Measurements from ENCODE around the gene FAM76B. TPM values are rescaled to one million over a fixed set of nuclear protein-coding genes. Genes with fewer than 3 reads are reported as not detected.
"Not testable (repeated sequence)": the region's sequence is repeated elsewhere in the genome, so short reads cannot be mapped to it uniquely, and the experiment has no call there.

The FAM76B gene
- total and polyA plus RNA-seq, 12 donors, result 1.4 to 43.4 (median 17.6) TPM

DNA sequence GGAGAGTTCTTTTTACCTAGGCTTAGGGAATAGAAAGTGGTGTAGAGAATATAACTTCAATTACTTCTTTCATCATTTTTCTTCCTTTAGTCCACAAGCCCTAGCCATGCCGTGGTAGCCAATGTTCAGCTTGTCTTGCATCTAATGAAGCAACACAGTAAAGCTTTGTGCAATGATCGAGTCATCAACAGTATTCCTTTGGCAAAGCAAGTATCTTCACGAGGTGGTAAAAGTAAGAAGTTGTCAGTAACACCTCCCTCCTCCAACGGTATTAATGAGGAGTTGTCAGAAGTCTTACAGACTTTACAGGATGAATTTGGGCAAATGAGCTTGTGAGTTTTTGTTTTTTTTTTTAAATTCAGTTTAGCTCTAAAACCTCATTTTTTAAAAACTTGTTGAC, 38.1 kb upstream of the FAM76B start:
- intact Hi-C loops (cut with DNase I), result no loop called here
- WGBS, 4 donors, result 88 to 95% (median 90%) methylated on average over 4 of the region's 4 CpGs
- peaks cover 0 to 10% of the 10 kb centered on the region in 2 donors for H3K36me3 ChIP-seq (replicated peaks in 1 of 2)

GRCh38 chr11:95821640-95822039, 32.1 kb upstream of the FAM76B start:
- Histone ChIP-seq H3K36me3 (replicated peaks in 1 of 2) (peaks cover 0 to 14% of the 10 kb centered on the region in 2 donors), H3K27me3 (no peaks in the 10 kb centered on the region), H3K4me1 (replicated peaks in 1 of 2) (peaks cover 0 to 5% of the 10 kb centered on the region in 2 donors), H3K27ac (no peak overlapping the region), H3K9me3 (replicated peaks in 1 of 3) (no peaks in the 10 kb centered on the region), H3K4me3 (no peak overlapping the region)
- no peak for TF ChIP-seq POLR2A (IDR thresholded peaks at IDR 0.05)
- no peak for TF ChIP-seq CTCF (IDR thresholded peaks at IDR 0.05)
- WGBS, 4 donors, result 49 to 60% (median 53%) methylated on average over 2 of the region's 2 CpGs
- no peak for DNase-seq
- intact Hi-C loops (cut with DNase I), result no loop called here

More for the DNA sequence above, 38.1 kb upstream of the FAM76B start:
- H3K27me3 ChIP-seq, result no peaks in the 10 kb centered on the region
- no peak overlapping the region for H3K27ac ChIP-seq
- DNase-seq, result no peak
- H3K4me1 ChIP-seq (replicated peaks in 1 of 2), result no peaks in the 10 kb centered on the region
- no peak overlapping the region for H3K4me3 ChIP-seq
- TF ChIP-seq POLR2A (IDR thresholded peaks at IDR 0.05) (no peak), CTCF (IDR thresholded peaks at IDR 0.05) (no peak)
- peaks cover 0 to 4% (median 0%) of the 10 kb centered on the region in 3 donors for H3K9me3 ChIP-seq (replicated peaks in 1 of 3)

DNA sequence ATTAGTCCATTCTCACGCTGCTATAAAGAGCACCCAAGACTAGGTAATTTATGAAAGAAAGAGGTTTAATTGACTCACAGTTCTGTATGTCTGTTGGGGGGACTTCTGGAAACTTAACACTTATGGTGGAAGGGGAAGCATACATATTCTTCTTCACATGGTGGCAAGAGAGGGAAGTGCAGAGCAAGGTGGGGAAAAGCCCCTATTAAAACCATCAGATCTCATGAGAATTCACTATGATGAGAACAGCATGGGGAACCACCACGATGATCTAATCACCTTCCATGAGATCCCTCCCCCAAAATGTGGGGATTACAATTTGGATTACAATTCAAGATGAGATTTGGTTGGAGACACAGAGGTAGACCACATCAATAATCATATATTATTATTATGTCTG, 26.5 kb upstream of the FAM76B start:
- peaks cover 0 to 10% of the 10 kb centered on the region in 2 donors for H3K36me3 ChIP-seq (replicated peaks in 1 of 2)
- WGBS, 4 donors, result 90 to 98% (median 96%) methylated on average over 2 of the region's 2 CpGs
- H3K9me3 ChIP-seq (replicated peaks in 1 of 3), result no peaks in the 10 kb centered on the region
- no peak overlapping the region for H3K4me3 ChIP-seq
- intact Hi-C loops (cut with DNase I), result no loop called here
- H3K27ac ChIP-seq, result no peak overlapping the region
- H3K4me1 ChIP-seq (replicated peaks in 1 of 2), result no peaks in the 10 kb centered on the region
- no peak for DNase-seq
- TF ChIP-seq POLR2A (IDR thresholded peaks at IDR 0.05) (no peak), CTCF (IDR thresholded peaks at IDR 0.05) (no peak)
- H3K27me3 ChIP-seq, result no peaks in the 10 kb centered on the region

GRCh38 chr11:95811052-95811451, 21.5 kb upstream of the FAM76B start:
- WGBS, 4 donors, result 95 to 99% (median 97%) methylated on average over 2 to 4 of the region's 4 CpGs
- H3K4me1 ChIP-seq (replicated peaks in 1 of 2); H3K27ac ChIP-seq; DNase-seq; intact Hi-C loops (cut with DNase I); H3K27me3 ChIP-seq; H3K36me3 ChIP-seq (replicated peaks in 1 of 2); H3K9me3 ChIP-seq (replicated peaks in 1 of 3); H3K4me3 ChIP-seq: not testable (repeated sequence)

DNA sequence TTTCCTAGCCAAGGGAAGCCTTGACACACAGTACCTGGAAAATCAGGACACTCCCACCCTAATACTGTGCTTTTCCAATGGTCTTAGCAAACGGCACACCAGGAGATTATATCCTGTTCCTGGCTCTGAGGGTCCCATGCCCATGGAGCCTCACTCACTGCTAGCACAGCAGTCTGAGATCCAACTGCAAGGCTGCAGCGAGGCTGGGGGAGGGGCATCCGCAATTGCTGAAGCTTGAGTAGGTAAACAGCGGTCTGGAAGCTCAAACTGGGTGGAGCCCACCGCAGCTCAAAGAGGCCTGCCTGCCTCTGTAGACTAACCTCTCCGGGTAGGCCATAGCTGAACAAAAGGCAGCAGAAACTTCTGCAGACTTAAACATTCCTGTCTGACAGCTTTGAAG, 16.9 kb upstream of the FAM76B start:
- H3K36me3 ChIP-seq (replicated peaks in 1 of 2); H3K9me3 ChIP-seq (replicated peaks in 1 of 3); H3K27ac ChIP-seq; DNase-seq; H3K4me3 ChIP-seq; H3K27me3 ChIP-seq; intact Hi-C loops (cut with DNase I); H3K4me1 ChIP-seq (replicated peaks in 1 of 2): not testable (repeated sequence)
- WGBS, 4 donors, result 96 to 100% (median 97%) methylated on average over 2 to 6 of the region's 6 CpGs
